Measurements from ENCODE around the gene PDGFC. TPM values are rescaled to one million over a fixed set of nuclear protein-coding genes. Genes with fewer than 3 reads are reported as not detected.

PDGFC gene
- total RNA-seq, 1 experiment from 2014 or later: 30.3 TPM

DNA sequence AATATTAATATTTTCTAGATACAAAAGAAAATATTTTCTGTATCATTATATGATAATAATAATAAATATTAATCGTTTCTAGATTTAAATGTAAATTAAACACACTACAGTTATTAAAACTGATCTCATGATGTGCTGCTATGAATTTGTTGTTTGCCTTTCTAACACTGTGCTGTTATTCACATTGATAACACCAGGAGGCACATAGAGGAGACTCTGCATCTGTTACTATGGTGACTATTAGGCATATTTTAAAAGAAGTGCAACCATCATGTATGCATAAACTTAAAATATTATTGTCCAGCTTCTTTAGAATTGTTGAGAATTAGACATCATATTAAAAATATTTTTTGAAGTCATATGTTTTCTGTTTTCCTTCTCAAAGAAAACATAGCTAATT is 11.8 kb upstream of the PDGFC start:
- Histone ChIP-seq H3K27me3 (no peaks in the 10 kb centered on the region), H3K4me3 (no peak overlapping the region)
- DNase-seq: no peak

DNA sequence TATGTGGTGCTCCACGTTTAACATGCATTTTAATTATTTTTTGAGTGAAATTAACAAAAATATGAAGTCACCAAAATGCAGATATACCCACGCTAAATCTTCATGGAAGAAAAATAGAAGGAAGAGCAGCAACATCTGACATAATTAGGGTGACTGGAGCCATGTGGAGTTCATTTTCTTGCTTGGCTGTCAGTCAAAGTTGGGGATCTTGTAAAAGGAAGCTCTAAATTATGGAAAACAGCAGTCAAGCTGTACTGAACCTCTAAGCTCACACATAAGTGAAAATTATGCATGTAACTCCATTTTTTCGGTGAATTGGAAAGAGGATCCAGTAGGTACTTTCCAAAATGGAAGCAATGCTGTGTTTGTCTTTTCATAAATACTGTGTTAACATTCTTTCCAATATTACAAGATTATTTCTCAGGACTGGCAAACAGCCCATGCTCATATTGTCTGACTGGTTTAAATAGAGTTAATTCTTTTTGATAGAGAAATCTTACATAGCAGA is 9.7 kb upstream of the PDGFC start:
- no peak for DNase-seq
- Histone ChIP-seq H3K36me3 (no peaks in the 10 kb centered on the region), H3K27me3 (no peaks in the 10 kb centered on the region), H3K9me3 (no peaks in the 10 kb centered on the region), H3K4me3 (no peak overlapping the region)

More for the DNA sequence above, 11.8 kb upstream of the PDGFC start:
- no peaks in the 10 kb centered on the region for H3K36me3 ChIP-seq
- H3K9me3 ChIP-seq: no peaks in the 10 kb centered on the region

DNA sequence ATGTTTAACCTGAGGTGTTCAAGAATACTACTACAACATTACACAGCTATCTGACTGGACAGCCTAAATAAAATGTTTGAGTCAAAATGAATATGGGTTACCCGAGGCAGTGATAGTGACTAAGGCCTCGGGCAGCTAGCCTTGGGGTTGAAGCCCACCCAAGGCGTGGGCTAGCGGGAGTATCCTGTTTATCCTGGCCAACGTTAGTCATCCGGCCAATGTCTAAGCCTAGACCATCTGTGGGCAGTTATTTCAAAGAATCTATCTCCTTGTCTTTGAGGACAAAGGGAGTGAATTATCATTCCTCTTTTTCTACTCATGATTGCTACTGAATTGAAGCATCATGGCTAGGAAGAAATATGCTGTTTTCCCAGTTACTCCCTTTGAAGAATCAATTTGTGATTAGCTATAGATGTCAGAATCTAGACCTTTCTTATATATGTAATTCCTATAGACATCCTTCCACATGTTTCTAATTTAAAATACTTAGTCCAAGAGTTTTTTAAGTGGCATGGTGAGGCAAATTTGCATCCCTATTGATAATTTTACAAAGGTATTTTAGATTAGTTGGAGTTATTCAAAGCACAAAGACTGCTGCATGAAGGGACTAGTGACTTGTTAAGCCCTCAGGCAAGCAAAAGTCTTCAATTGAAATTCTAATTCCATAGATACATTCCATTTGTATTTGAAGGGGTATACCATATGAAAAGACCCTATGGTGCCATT is 6.0 kb upstream of the PDGFC start:
- peak; percentile 85 for DNase-seq
- Histone ChIP-seq H3K4me3 (no peak overlapping the region), H3K36me3 (no peaks in the 10 kb centered on the region), H3K27me3 (no peaks in the 10 kb centered on the region), H3K9me3 (no peaks in the 10 kb centered on the region)

DNA sequence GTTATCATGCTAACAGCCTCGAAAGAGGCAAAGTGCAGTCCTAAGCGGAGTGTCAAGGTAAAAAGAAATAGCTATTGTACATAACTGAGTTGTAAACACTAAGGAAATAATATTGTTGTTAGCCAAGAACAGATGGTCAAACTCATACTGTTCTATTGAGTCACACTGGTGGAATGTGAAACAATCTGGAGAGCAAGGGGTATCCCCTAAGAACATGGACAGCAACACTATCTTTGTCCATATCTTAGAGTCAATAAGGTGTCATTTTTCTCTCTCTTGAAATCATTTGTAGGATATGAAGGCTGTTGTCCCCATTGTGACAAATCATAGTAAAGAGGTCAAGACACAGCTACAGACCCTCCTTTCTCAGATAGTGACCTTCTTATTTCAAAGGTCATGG is 4.5 kb upstream of the PDGFC start:
- Histone ChIP-seq H3K36me3 (no peaks in the 10 kb centered on the region), H3K4me3 (no peak overlapping the region), H3K9me3 (no peaks in the 10 kb centered on the region), H3K27me3 (no peaks in the 10 kb centered on the region)
- DNase-seq: no peak

DNA sequence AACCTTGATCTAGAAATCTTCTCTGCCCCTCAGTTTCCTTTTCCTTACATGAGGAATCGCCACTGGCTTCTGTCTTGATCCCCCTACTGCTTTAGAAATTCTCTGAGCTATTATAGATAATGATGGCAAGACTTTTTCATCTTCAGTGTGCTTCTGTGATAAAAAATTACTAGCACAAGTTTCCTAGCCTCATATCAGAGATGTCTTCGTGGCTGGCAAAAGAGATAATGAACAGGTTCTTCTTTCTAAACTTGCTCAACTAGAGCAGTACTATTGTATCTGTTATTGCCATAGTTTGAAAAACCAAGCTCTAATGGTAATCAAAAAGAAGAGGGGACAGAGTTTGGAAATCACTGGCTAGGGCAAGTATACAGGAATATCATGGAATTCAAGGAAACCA is 4.1 kb upstream of the PDGFC start:
- no peak for DNase-seq
- Histone ChIP-seq H3K36me3 (no peaks in the 10 kb centered on the region), H3K9me3 (no peaks in the 10 kb centered on the region), H3K27me3 (no peaks in the 10 kb centered on the region), H3K4me3 (no peak overlapping the region)

DNA sequence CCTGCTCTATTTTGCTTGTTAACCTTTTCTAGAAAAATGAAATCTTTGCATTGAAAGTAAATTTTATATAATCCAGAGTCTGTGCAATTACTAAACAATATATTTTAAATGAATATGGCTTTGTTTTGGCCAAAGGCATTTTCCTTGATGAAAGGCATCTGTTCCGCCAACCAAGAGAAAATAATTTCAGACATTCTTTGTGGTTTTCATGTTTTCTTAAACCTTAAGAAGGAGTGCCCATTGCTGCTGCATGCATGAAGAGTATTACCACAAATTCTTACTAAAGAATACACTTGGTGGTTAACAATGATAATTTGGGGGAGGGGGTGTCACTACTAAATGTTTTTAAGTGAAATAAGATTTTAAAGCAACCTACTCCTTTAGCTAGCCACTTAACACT is 2.7 kb upstream of the PDGFC start:
- no peak overlapping the region for H3K4me3 ChIP-seq
- no peaks in the 10 kb centered on the region for H3K9me3 ChIP-seq
- H3K36me3 ChIP-seq: no peaks in the 10 kb centered on the region
- H3K27me3 ChIP-seq: no peaks in the 10 kb centered on the region
- DNase-seq: no peak

DNA sequence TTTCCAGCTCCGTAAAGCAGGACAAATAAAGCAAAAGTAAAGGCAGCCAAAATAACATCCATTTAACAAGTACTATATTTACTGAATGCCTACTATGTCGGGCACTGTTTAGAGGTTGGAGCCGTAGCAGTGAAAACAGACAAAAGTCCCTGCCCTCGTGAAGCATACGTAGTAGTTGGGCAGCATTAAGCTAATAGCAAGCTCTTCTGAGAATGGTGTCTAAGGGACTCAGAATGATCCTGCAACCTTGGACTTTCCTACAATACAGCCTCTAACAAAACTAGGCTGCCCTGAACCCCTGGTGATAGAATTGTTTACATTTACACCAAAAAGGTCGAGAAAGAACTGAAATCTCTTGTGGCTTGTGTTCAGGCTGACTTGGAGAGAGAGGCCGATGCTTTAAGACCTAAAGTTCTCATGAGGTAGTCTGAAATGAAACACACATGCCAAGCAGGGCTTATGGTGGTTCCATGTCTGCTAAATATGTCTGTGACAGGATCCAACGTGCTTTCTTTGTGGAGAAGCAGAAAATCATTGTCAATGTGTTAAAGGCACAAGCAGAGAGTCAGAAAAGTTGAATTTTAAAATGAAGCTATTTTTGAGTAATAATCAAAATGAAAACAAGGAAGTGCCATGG is 898 bp upstream of the PDGFC start:
- Histone ChIP-seq H3K36me3 (no peaks in the 10 kb centered on the region), H3K4me3 (peak overlapping the region; percentile 75), H3K9me3 (no peaks in the 10 kb centered on the region), H3K27me3 (no peaks in the 10 kb centered on the region)
- DNase-seq: no peak

DNA sequence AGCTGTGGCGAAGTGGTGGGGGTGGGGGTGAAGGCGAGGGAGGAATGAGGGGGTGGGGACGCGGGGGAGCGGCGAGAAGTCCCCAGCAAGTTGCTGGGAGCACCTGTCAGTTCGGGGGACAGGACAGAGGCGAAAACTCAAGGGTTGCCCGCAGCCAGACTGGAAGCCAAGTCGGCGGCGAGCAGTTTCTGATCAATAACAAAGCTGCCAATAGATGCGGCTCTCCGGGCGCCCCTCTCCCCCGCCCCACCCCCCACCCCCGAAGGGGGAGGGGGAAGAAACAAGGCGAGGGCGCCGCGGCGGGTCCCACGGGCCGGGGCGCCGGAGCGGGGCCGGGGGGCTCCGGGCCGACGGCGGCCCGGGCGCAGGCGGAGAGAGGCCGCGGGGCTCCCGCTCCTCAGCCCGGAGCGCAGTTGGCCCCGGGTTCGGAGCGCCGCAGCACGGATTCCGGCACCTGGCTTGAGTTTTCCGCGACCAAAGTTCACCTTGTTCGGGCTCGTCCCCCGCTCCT is 379 bp downstream of the PDGFC start:
- H3K4me3 ChIP-seq: peak overlapping the region; percentile 75
- no peaks in the 10 kb centered on the region for H3K9me3 ChIP-seq
- 0 out of 2 replicates have a peak, but pooled peaks cover 3% of the 10 kb centered on the region for H3K36me3 ChIP-seq
- no peaks in the 10 kb centered on the region for H3K27me3 ChIP-seq
- peak; percentile 27 for DNase-seq

DNA sequence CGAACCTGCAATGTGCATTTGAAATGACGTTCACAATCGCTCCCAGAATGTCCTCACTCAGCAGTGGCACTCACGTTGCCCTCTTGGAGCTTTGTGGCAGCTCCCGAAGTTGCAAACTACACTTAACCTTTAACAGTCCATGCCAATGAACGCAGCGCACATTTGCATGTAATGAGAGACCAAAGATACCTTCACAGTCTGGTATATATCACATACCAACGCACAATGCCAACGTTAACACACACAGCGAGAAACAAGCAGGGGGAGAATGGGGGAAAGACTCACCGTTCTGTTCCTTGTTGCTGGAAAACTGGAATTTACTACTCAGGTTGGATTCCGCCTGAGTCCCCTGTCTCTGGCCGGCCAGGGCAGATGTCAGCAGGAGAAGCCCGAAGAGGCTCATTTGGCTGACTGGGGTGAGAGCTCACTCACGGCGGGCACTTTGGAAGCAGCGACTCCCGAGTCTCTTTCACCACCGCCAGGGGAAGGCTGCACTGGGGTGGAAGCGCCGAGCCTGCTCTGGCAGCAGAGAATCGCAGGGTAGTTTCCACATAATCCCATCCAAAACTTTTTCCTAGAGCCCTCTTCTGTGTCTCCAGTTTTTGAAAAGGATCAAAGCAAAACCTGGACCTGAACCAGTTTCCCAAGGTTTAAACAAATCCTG is 966 bp downstream of the PDGFC start:
- peak; percentile 67 for DNase-seq
- peak overlapping the region; percentile 75 for H3K4me3 ChIP-seq
- H3K9me3 ChIP-seq: no peaks in the 10 kb centered on the region
- H3K36me3 ChIP-seq: peaks cover 7% of the 10 kb centered on the region; the same call in 1 of the 2 replicates
- no peaks in the 10 kb centered on the region for H3K27me3 ChIP-seq

DNA sequence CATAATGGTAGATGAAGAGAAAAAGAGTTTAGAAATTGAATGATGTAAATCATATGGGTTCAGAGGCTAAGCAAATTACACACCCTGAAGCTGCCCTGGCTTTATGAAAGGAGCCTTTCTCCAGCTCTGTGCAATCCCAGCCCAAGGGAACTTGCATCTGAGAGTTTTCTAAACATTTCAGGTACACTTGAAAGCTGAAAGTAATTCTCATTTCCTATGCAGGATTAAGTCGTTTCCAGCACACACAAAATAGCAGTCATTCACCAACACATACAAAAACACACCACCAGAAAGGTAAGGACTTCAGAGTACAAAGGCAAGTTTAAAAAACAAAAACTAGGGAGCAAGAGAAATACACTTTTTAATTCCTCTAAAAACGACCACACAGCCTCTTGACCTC is 1.7 kb downstream of the PDGFC start:
- Histone ChIP-seq H3K36me3 (peaks cover 10% of the 10 kb centered on the region; the same call in 1 of the 2 replicates), H3K9me3 (no peaks in the 10 kb centered on the region), H3K27me3 (no peaks in the 10 kb centered on the region), H3K4me3 (peak overlapping the region; percentile 75)
- DNase-seq: no peak

DNA sequence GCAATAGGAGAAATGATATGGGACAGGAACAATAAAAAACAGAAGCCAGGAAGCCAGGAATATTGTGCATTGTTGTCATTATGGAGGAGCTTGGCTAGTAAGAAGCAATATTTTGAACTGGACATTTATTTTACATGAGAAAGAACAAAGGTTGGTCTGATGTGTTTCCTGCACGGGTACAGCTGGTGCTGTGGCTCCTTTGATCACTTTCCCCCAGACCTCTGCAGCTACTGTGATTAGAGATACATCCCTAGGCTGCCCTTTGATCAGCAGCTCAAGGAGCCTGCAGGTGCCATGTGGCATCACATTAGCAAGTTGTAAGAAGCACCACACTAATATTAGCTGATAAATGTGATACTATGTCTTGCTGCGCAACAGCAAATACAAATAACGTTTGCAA is 2.5 kb downstream of the PDGFC start:
- peaks cover 10% of the 10 kb centered on the region; the same call in 1 of the 2 replicates for H3K36me3 ChIP-seq
- DNase-seq: no peak
- no peaks in the 10 kb centered on the region for H3K9me3 ChIP-seq
- no peaks in the 10 kb centered on the region for H3K27me3 ChIP-seq
- H3K4me3 ChIP-seq: peak overlapping the region; percentile 75

DNA sequence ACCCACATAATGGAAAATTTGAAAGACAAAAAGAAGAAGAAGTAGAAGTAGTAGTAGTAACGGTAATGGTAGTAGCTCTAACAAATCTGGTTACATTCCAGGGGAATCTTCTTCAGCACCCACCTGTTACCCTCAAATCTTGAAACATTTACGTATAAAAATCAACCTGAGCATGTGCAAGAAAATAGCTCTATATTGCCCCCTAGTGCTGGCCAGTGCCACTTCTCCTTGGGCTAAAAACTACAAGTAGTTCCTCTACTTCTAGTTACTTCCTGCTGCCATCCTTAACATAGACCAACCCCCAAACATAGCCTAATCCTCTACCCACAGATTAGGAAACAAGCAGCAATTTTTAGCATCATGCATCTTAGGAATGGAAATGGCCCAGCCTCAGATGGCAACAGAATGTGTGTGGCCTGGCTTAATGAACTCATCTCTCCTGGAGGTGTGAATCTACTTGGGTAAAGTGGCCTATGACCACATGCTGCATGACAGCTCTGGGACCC is 3.1 kb downstream of the PDGFC start:
- Histone ChIP-seq H3K36me3 (peaks cover 10% of the 10 kb centered on the region; the same call in 1 of the 2 replicates), H3K4me3 (peak overlapping the region; percentile 75), H3K9me3 (no peaks in the 10 kb centered on the region), H3K27me3 (no peaks in the 10 kb centered on the region)
- peak; percentile 43 for DNase-seq

DNA sequence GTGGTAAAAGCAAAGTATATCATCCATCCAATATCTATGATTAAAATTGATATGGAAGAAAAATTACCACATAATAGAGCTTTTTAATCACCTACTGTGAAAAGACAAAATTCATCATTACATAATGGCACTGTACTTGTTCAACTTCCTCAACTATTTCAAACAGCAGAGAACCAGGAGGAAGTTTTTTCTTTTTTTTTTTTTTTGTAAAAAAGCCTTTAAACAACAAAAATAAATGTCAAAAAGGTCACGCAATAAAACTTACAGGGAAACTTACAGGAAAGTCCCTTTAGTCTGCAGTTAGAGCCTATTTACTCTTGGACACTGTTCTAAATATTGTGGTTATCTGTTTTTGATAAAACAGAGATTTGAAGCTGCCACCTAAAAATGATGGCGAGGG is 4.8 kb downstream of the PDGFC start:
- DNase-seq: no peak
- Histone ChIP-seq H3K36me3 (peaks cover 10% of the 10 kb centered on the region; the same call in 1 of the 2 replicates), H3K27me3 (no peaks in the 10 kb centered on the region), H3K9me3 (no peaks in the 10 kb centered on the region), H3K4me3 (no peak overlapping the region)

DNA sequence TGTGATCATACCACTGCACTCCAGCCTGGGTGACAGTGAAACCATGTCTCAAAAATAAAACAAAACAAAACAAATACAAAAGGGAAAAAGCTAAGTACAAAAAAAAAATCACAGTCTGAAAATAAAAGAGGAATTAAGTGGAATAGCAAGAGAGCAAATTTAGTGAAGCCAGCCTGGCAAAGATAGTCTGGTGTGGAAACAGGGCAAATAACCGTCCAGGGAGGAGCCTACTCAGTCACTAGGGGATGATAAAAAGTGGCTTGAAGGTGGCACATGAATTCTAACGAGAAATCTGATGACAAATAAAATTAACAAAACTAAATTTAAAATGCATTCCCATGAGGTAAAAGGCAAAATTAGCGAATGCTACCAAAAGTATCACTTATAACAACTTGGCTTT is 8.2 kb downstream of the PDGFC start:
- Histone ChIP-seq H3K36me3 (peaks cover 10% of the 10 kb centered on the region; the same call in 1 of the 2 replicates), H3K27me3 (no peaks in the 10 kb centered on the region), H3K9me3 (no peaks in the 10 kb centered on the region), H3K4me3 (no peak overlapping the region)
- no peak for DNase-seq

DNA sequence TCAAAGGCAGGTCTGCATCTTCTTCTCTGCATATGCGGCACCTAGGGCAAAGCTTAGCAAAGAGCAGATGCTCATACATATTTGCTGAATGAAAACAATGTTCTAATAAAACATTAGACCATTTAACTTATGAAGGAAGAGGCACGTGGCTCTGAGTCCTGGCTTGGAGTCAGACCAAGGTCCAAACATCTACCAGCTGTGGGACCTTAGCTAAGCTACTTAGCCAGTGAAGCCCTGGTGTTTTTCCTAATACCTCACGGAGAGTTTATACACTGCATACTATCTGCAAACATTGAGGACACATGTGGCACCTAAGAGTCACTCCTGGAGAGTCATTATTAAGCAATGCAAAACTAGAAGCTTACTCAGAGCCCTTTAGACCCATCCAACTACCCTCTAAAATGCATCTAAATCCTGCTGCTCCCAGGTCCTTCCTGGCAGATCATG is 9.0 kb downstream of the PDGFC start:
- Histone ChIP-seq H3K9me3 (no peaks in the 10 kb centered on the region), H3K36me3 (peaks cover 10% of the 10 kb centered on the region; the same call in 1 of the 2 replicates), H3K27me3 (no peaks in the 10 kb centered on the region), H3K4me3 (no peak overlapping the region)
- DNase-seq: peak; percentile 70

DNA sequence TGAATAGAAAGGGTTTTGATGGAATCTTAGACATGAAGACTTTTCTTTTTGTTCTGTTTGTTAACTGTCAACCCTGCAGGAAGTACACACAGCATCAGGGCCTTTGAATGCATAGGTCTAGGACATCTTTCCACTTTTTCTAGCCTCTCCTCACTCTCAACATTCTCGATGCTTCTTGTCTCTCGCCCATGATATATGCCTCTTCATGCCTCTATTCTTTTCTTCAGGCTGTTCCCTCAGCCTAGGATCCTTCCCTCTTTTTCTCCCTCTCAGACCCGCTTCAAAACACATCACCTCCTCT is 9.6 kb downstream of the PDGFC start:
- Histone ChIP-seq H3K4me3 (no peak overlapping the region), H3K36me3 (peaks cover 7% of the 10 kb centered on the region; the same call in 1 of the 2 replicates), H3K9me3 (no peaks in the 10 kb centered on the region), H3K27me3 (no peaks in the 10 kb centered on the region)
- no peak for DNase-seq

Measured in MG63 (cell line).